Astrocyte (in vitro differentiated cells and primary cell): Measurements from ENCODE around the gene CACNA1C. TPM values are rescaled to one million over a fixed set of nuclear protein-coding genes. Genes with fewer than 3 reads are reported as not detected.

ENCODE experiments used
- DNase-seq: peaks from one replicate; pipeline ENCODE4 v3.0.0-alpha.2; 2010; ENCODE audit warnings: low read depth
- FAIRE-seq: peaks from 2 replicates; lab custom pipeline; 2011; peaks lifted over from hg19 to GRCh38; lab: Jason Lieb, UNC
- H2AFZ ChIP-seq: 2 replicates; pipeline ENCODE4 v1.6.0; 2012; ENCODE audit warnings: low read depth, low read length, inconsistent platforms
- H3K27ac ChIP-seq: 2 replicates; pipeline ENCODE4 v1.5.1; 2011; ENCODE audit warnings: low read depth, low read length, inconsistent platforms
- H3K27me3 ChIP-seq: 2 replicates; pipeline ENCODE4 v1.6.0; 2011; ENCODE audit warnings: low read length, inconsistent platforms; ENCODE audit not compliant: insufficient read depth
- H3K36me3 ChIP-seq: 2 replicates; pipeline ENCODE4 v1.5.1; 2011; ENCODE audit warnings: low read length, inconsistent platforms; ENCODE audit not compliant: insufficient read depth
- H3K4me1 ChIP-seq: 2 replicates; pipeline ENCODE4 v1.5.1; 2011; ENCODE audit warnings: low read length, inconsistent platforms; ENCODE audit not compliant: insufficient read depth
- H3K4me2 ChIP-seq: 2 replicates; pipeline ENCODE4 v1.6.0; 2012; ENCODE audit warnings: low read length, inconsistent platforms
- H3K4me3 ChIP-seq: 2 replicates; pipeline ENCODE4 v1.5.1; 2011; ENCODE audit warnings: low read depth, mild to moderate bottlenecking, low read length, inconsistent platforms; ENCODE audit not compliant: insufficient read depth
- H3K79me2 ChIP-seq: 2 replicates; pipeline ENCODE4 v1.6.0; 2012; ENCODE audit warnings: mild to moderate bottlenecking, low read length, inconsistent platforms; ENCODE audit not compliant: insufficient read depth
- H3K9ac ChIP-seq: 2 replicates; pipeline ENCODE4 v1.6.0; 2012; ENCODE audit warnings: mild to moderate bottlenecking, low read length, inconsistent platforms
- H3K9me3 ChIP-seq: 2 replicates; pipeline ENCODE4 v1.5.1; 2012; ENCODE audit warnings: low read depth, mild to moderate bottlenecking, low read length, inconsistent platforms; ENCODE audit not compliant: insufficient read depth
- H4K20me1 ChIP-seq: 2 replicates; pipeline ENCODE4 v1.6.0; 2012; ENCODE audit warnings: low read length, inconsistent platforms; ENCODE audit not compliant: insufficient read depth
- H3K27ac Mint-ChIP-seq: one replicate; pipeline ENCODE4 v1.8.0; 2021; ENCODE audit warnings: mild to moderate bottlenecking, mixed read lengths; ENCODE audit not compliant: unreplicated experiment
- H3K27me3 Mint-ChIP-seq: one replicate; pipeline ENCODE4 v1.8.0; 2021; ENCODE audit warnings: low read depth, mixed read lengths; ENCODE audit not compliant: unreplicated experiment
- H3K36me3 Mint-ChIP-seq: one replicate; pipeline ENCODE4 v1.8.0; 2021; ENCODE audit warnings: low read depth, mixed read lengths; ENCODE audit not compliant: unreplicated experiment
- H3K4me1 Mint-ChIP-seq: one replicate; pipeline ENCODE4 v1.8.0; 2021; ENCODE audit warnings: low read depth, mixed read lengths; ENCODE audit not compliant: unreplicated experiment
- H3K4me3 Mint-ChIP-seq: one replicate; pipeline ENCODE4 v1.8.0; 2021; ENCODE audit warnings: mild to moderate bottlenecking, moderate library complexity, mixed read lengths; ENCODE audit not compliant: unreplicated experiment
- H3K9me3 Mint-ChIP-seq: one replicate; pipeline ENCODE4 v1.8.0; 2021; ENCODE audit warnings: mild to moderate bottlenecking, mixed read lengths; ENCODE audit not compliant: unreplicated experiment
- EZH2 ChIP-seq: IDR thresholded peaks from 2 replicates; pipeline ENCODE4 v1.6.1; 2012; ENCODE audit warnings: mild to moderate bottlenecking, low read length, inconsistent platforms; ENCODE audit not compliant: insufficient read depth
- total RNA-seq: library from RNA; stranded (reverse); gene quantifications from 2 replicates; pipeline ENCODE4 v1.2.1, GENCODE V29; 2021
- TF ChIP-seq, protein P1 (sequence below): IDR thresholded peaks from 2 replicates; pipeline ENCODE4 v1.5.1; 2011; ENCODE audit warnings: low read depth, mild to moderate bottlenecking, inconsistent platforms, low read length, moderate library complexity; ENCODE audit not compliant: insufficient read depth

CACNA1C gene
- total RNA-seq, 1 donor from 2014 or later, result 2.1 TPM

DNA sequence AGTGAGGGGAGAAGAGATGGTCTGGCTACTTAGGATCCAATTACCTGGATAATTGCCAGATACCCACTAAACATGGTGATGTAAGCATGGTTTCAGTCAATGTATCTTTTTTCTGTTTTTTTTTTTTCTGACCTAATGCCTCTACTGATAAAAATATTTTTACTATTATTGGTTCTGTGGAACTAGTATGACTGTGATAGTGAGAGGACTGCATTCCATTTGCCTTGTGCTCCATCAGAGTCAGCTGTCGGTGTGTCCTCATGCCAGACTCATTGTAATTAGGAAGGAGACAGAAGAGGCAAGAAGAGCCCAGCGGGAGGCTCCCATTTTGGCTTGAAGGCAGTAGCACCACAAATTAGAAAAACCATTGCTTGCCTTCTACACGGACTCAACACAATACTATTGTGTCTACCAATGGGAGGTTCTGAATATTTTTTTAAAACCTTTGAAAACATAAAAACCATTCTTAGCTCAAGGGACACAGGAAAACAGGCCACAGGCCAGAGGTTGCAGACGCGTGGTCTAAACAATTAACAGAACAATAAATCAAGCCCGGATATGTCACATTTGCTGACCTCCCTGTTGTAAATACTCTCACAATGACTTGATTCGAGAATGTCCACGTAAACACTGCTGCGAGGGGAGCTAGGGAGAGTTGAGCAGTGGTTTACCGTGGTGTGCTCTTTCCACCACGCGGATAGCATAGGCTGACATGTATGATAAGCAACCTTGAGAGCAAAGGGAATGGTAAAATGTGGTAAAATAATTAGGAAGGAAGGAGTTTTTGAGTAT lies 35.0 kb upstream of the CACNA1C start:
- no peak overlapping the region for H3K4me3 ChIP-seq
- DNase-seq (no peak), FAIRE-seq (no peak)
- Mint-ChIP-seq H3K36me3 (no peaks in the 10 kb centered on the region), H3K27ac (no peak overlapping the region), H3K4me3 (no peak overlapping the region), H3K4me1 (no peaks in the 10 kb centered on the region), H3K27me3 (peaks cover 2% of the 10 kb centered on the region), H3K9me3 (no peaks in the 10 kb centered on the region)
- H3K4me1 ChIP-seq, result no peaks in the 10 kb centered on the region
- TF ChIP-seq EZH2, result no peak
- TF ChIP-seq, protein P1, sequence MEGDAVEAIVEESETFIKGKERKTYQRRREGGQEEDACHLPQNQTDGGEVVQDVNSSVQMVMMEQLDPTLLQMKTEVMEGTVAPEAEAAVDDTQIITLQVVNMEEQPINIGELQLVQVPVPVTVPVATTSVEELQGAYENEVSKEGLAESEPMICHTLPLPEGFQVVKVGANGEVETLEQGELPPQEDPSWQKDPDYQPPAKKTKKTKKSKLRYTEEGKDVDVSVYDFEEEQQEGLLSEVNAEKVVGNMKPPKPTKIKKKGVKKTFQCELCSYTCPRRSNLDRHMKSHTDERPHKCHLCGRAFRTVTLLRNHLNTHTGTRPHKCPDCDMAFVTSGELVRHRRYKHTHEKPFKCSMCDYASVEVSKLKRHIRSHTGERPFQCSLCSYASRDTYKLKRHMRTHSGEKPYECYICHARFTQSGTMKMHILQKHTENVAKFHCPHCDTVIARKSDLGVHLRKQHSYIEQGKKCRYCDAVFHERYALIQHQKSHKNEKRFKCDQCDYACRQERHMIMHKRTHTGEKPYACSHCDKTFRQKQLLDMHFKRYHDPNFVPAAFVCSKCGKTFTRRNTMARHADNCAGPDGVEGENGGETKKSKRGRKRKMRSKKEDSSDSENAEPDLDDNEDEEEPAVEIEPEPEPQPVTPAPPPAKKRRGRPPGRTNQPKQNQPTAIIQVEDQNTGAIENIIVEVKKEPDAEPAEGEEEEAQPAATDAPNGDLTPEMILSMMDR, result no peak
- no peak overlapping the region for H3K4me2 ChIP-seq
- H3K9ac ChIP-seq, result no peak overlapping the region
- no peak overlapping the region for H2AFZ ChIP-seq
- no peaks in the 10 kb centered on the region for H3K79me2 ChIP-seq
- no peaks in the 10 kb centered on the region for H3K36me3 ChIP-seq
- no peaks in the 10 kb centered on the region for H3K9me3 ChIP-seq
- peaks cover 18% of the 10 kb centered on the region for H3K27me3 ChIP-seq
- H4K20me1 ChIP-seq, result no peaks in the 10 kb centered on the region
- no peak overlapping the region for H3K27ac ChIP-seq

DNA sequence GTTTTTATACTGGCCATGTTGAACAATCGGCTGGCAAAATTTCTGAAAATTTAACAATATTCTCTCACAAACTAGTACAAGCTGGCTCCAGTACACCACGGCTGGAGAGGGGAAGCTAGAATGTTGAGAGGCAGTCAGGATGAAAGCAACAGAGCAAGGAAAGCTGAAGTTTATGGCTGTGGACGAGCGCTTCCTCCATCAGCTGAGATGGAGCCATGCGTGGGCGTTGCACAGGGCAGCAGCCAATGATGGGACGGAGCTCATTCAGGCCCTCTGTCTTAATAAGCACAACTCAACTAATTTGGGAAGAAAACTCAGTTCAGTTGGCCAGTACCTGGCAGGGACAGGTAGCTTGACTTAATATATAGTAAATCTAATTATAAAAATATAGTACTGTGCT lies 34.4 kb upstream of the CACNA1C start:
- H4K20me1 ChIP-seq, result no peaks in the 10 kb centered on the region
- no peak for TF ChIP-seq EZH2
- TF ChIP-seq, protein P1, result no peak
- no peaks in the 10 kb centered on the region for H3K9me3 ChIP-seq
- H3K4me3 ChIP-seq, result no peak overlapping the region
- H3K4me1 ChIP-seq, result no peaks in the 10 kb centered on the region
- H3K27ac Mint-ChIP-seq, result no peak overlapping the region
- no peaks in the 10 kb centered on the region for H3K9me3 Mint-ChIP-seq
- peaks cover 7% of the 10 kb centered on the region for H3K27me3 Mint-ChIP-seq
- H3K27me3 ChIP-seq, result peaks cover 24% of the 10 kb centered on the region
- no peaks in the 10 kb centered on the region for H3K79me2 ChIP-seq
- H3K36me3 Mint-ChIP-seq, result no peaks in the 10 kb centered on the region
- H3K4me2 ChIP-seq, result no peak overlapping the region
- no peaks in the 10 kb centered on the region for H3K36me3 ChIP-seq
- DNase-seq (no peak), FAIRE-seq (no peak)
- H3K9ac ChIP-seq, result no peak overlapping the region
- no peaks in the 10 kb centered on the region for H3K4me1 Mint-ChIP-seq
- no peak overlapping the region for H2AFZ ChIP-seq
- no peak overlapping the region for H3K27ac ChIP-seq
- no peak overlapping the region for H3K4me3 Mint-ChIP-seq

DNA sequence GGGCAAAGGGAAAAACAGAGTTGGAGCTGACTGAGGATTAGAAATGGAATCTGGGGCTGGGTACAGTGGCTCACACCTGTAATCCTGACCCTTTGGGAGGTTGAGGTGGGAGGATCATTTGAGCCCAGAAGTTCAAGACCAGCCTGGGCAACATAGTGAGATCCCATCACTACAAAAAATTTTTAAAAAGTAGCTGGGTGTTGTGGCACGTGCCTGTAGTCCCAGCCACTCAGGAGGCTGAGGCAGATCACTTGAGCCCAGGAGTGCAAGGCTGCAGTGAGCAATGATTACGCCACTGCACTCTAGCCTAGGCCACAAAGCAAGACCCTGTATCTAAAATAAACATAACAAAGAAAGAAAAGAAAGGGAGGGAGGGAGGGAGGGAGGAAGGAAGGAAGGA lies 33.7 kb upstream of the CACNA1C start:
- no peak overlapping the region for H2AFZ ChIP-seq
- H3K27me3 ChIP-seq, result peaks cover 30% of the 10 kb centered on the region
- no peaks in the 10 kb centered on the region for H3K4me1 ChIP-seq
- no peaks in the 10 kb centered on the region for H3K79me2 ChIP-seq
- TF ChIP-seq EZH2, result no peak
- TF ChIP-seq, protein P1, result no peak
- FAIRE-seq (no peak), DNase-seq (no peak)
- H3K27ac ChIP-seq, result no peak overlapping the region
- H4K20me1 ChIP-seq, result no peaks in the 10 kb centered on the region
- H3K9ac ChIP-seq, result no peak overlapping the region
- H3K27me3 Mint-ChIP-seq, result peaks cover 14% of the 10 kb centered on the region
- H3K27ac Mint-ChIP-seq, result no peak overlapping the region
- no peaks in the 10 kb centered on the region for H3K36me3 ChIP-seq
- H3K9me3 Mint-ChIP-seq, result no peaks in the 10 kb centered on the region
- H3K36me3 Mint-ChIP-seq, result no peaks in the 10 kb centered on the region
- no peak overlapping the region for H3K4me3 ChIP-seq
- H3K4me2 ChIP-seq, result no peak overlapping the region
- H3K4me1 Mint-ChIP-seq, result no peaks in the 10 kb centered on the region
- no peak overlapping the region for H3K4me3 Mint-ChIP-seq
- no peaks in the 10 kb centered on the region for H3K9me3 ChIP-seq
